Measurements from ENCODE around the gene PRM3.

The PRM3 gene

GRCh38 chr16:11259655-11260595, 13.5 kb downstream of the PRM3 start:
- no peak overlapping the region for H3K27ac Mint-ChIP-seq
- DNase-seq (ENCODE audit: low spot score in 2 of 2) = no peak
- ATAC-seq = no peak
- H3K9me3 Mint-ChIP-seq = no peaks in the 10 kb centered on the region
- no peak overlapping the region for H3K4me3 Mint-ChIP-seq
- H3K4me1 Mint-ChIP-seq = peaks cover 49% of the 10 kb centered on the region
- H3K36me3 Mint-ChIP-seq = peaks cover 30% of the 10 kb centered on the region

- ATAC-seq = no peak
- DNase-seq (ENCODE audit: low spot score in 2 of 2) = peak in 1 of 2 donors; percentile 68
Measured at GRCh38 chr16:11258553-11259492, 14.6 kb downstream of the PRM3 start.

GRCh38 chr16:11257131-11257938, 16.1 kb downstream of the PRM3 start:
- peaks cover 51% of the 10 kb centered on the region for H3K36me3 Mint-ChIP-seq
- H3K9me3 Mint-ChIP-seq = no peaks in the 10 kb centered on the region
- peaks cover 42% of the 10 kb centered on the region for H3K4me1 Mint-ChIP-seq
- H3K27ac Mint-ChIP-seq = peak overlapping the region; percentile 98
- H3K4me3 Mint-ChIP-seq = peak overlapping the region; percentile 95
- ATAC-seq = peak; percentile 29
- DNase-seq (ENCODE audit: low spot score in 2 of 2) = peak in 1 of 2 donors; percentile 83

More at GRCh38 chr16:11258553-11259492, 14.6 kb downstream of the PRM3 start:
- Mint-ChIP-seq H3K36me3 (peaks cover 41% of the 10 kb centered on the region), H3K9me3 (no peaks in the 10 kb centered on the region), H3K4me1 (peaks cover 41% of the 10 kb centered on the region), H3K4me3 (peak overlapping the region; percentile 95), H3K27ac (peak overlapping the region; percentile 69)

DNA sequence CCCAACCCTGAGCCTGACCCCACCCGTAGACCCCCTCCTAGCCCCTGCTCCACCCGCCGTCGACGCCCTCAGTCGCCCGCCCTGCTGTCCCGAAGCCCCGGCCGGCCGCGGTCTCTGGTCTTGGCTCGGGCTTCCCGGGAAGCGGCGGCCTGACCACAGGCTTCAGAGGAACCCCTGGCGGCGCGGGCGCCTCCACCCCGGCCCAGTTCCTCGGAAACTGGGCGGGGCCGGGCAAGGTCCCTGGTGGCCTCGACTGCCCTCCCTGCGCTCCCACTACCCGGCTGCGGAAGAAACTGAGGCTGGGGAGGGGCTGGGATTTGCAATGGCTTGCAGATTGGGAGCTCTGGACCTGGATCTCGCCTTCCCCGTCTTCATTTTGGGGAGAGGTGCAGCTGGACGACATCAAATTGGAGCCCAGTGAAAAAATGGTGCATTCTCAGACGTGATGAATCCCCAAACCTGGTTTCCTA, 16.7 kb downstream of the PRM3 start:
- Mint-ChIP-seq H3K36me3 (peaks cover 58% of the 10 kb centered on the region), H3K27ac (peak overlapping the region; percentile 98), H3K9me3 (no peaks in the 10 kb centered on the region), H3K4me1 (peaks cover 49% of the 10 kb centered on the region), H3K4me3 (peak overlapping the region; percentile 95)
- ATAC-seq = no peak
- DNase-seq (ENCODE audit: low spot score in 2 of 2) = no peak

DNA sequence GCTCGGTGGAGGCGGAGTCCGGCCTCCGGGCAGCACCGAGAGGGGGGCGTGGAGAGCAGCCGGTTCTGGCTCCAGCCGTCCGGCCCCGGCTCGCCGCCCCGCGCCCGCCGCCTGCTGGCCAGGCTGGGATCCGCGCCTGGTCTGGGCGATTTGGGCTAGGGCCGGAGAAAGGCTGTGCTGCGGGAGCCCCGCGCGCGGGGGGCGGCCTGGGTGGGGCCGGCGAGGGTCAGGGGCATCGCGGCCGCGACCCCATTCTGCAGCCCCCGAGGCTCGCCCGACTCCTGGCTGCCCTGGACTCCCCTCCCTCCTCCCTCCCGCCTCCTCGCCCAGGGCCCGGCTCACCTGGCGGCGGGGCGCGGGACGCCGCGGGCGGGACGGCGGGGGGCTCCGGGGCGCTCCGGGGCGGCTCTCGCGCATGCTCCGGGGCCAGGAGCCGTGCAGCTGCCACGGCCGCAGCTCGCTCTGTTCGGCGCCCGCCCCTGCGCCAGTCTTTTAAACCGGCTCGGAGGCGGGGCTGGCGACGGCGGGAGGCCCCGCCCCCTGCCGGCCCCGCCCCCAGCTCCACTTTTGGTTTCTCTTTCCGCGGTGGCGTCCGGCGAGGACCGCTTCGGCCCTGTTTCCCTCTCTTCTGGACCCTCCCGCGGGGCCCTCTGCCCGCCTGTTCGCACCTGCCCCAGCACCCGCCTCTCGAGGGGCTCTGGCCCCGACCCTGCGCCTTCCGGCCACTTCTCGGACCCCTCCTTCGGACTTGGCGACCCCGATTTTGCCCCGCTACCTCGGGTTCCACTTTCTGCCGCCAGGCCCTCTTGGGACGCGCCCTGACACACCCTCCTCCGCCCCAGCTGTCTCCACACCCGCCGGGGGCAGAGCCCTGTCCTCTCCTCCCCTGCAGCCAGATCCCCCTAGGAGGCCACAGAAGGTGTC, 17.4 kb downstream of the PRM3 start, which contains the start of gene SOCS1:
TSS of gene SOCS1 (minus strand) at position 468 of the 924 bp plus-strand sequence. CDS start 726 bp downstream, outside the sequence.
- Mint-ChIP-seq H3K27ac (peak within 1 kb of the TSS; percentile 99), H3K4me3 (peak within 1 kb of the TSS; percentile 95), H3K9me3 (no peaks in the 10 kb centered on the region), H3K36me3 (peaks cover 65% of the 10 kb centered on the region), H3K4me1 (peaks cover 56% of the 10 kb centered on the region)
- DNase-seq (ENCODE audit: low spot score in 2 of 2) = peak; percentile 95 to 97
- peak; percentile 76 for ATAC-seq

DNA sequence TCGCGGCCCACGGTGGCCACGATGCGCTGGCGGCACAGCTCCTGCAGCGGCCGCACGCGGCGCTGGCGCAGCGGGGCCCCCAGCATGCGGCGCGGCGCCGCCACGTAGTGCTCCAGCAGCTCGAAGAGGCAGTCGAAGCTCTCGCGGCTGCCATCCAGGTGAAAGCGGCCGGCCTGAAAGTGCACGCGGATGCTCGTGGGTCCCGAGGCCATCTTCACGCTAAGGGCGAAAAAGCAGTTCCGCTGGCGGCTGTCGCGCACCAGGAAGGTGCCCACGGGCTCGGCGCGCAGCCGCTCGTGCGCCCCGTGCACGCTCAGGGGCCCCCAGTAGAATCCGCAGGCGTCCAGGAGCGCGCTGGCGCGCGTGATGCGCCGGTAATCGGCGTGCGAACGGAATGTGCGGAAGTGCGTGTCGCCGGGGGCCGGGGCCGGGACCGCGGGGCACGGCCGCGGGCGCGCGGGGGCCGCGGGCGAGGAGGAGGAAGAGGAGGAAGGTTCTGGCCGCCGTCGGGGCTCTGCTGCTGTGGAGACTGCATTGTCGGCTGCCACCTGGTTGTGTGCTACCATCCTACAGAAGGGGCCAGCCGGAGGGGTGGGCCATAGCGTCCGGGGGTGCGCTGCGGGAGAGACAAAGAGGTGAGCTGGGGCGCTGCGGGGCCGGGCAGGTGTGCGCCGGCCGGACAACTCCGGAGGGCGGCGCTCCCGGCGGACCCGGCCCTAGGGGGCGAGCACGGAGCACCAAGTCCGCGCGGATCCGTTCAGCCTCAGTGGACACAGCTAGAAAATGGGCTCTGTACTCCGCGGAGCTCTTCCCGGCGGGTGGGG, 18.3 kb downstream of the PRM3 start:
- peak in 1 of 2 donors; percentile 52 for DNase-seq (ENCODE audit: low spot score in 2 of 2)
- H3K4me1 Mint-ChIP-seq = peaks cover 64% of the 10 kb centered on the region
- H3K27ac Mint-ChIP-seq = peak overlapping the region; percentile 99
- no peak for ATAC-seq
- no peaks in the 10 kb centered on the region for H3K9me3 Mint-ChIP-seq
- peaks cover 73% of the 10 kb centered on the region for H3K36me3 Mint-ChIP-seq
- peak overlapping the region; percentile 95 for H3K4me3 Mint-ChIP-seq

GRCh38 chr16:11253995-11254912, 19.2 kb downstream of the PRM3 start:
- Mint-ChIP-seq H3K9me3 (no peaks in the 10 kb centered on the region), H3K27ac (peak overlapping the region; percentile 99), H3K4me1 (peaks cover 66% of the 10 kb centered on the region), H3K36me3 (peaks cover 82% of the 10 kb centered on the region), H3K4me3 (peak overlapping the region; percentile 95)
- peak in 1 of 2 donors; percentile 74 for DNase-seq (ENCODE audit: low spot score in 2 of 2)
- ATAC-seq = no peak

DNA sequence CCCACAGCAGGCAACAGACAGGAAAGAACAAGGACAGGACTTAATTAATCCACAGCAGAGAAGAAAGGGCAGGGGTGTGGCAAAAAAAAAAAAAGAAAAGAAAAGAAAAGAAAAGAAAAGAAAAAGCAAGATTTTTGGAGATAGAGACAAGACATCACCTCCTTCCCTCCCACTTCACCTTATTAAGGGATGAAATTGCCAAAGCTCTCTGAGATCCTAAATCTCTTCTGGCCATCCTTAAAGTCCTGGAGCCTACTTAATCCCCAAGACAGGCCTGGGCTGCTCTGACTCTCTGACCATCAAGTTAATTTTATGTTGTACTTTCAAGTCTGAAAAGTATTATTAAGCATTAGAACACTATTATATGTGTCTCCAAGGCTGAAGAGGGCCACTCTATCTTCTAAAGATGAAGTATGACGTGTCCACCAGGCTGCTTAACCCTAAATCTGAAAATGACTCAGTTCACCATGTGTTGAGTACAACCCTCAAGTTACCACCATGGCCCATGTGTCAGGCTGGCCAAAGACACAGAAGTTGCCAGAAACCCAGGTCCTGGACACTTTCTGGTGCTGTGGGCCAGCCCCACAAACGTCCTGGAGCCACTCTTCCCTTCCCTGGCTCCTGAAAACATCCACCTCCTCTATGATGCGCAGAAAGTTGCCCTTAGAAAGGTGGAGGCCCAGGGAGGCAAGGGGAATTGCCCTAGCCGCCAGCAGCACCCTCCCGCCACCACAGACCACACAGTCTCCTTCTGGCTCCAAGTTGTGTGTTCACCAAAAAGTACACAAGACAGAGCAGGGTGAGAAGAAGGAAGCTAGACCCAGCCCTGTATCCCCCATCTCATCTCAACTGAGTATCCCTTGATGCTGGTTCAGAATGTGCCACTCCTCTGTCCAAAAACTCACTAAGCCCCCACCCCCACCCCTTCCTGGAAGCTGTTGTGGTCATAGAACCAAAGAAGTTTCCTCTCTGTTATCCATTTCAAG, 20.1 kb downstream of the PRM3 start:
- DNase-seq (ENCODE audit: low spot score in 2 of 2) (peak in 1 of 2 donors; percentile 85), ATAC-seq (peak; percentile 60)

DNA sequence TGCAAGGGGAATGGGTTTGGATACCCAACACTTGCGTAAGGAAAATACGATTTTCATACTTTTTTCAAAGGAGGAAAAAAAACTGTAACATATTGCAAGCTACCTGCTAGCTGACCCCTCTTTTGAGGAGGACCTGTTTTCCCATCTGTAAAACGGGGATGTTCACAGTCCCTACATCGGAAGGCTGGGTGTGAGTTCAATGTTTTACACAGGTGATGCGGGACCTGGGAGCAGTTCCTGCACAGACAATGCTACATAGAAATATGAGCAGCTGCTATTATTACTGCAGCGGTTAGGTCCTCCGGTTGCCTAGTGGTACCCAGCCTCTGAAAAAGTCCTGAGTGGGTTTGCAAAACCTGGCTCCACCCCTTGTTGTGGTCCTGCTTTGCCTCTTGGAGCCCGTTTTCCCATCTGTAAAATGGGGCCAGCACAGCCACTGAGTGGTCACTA, 20.9 kb downstream of the PRM3 start:
- Mint-ChIP-seq H3K36me3 (peaks cover 97% of the 10 kb centered on the region), H3K4me3 (peak overlapping the region; percentile 95), H3K9me3 (no peaks in the 10 kb centered on the region), H3K4me1 (peaks cover 60% of the 10 kb centered on the region), H3K27ac (peak overlapping the region; percentile 99)
- ATAC-seq = no peak
- DNase-seq (ENCODE audit: low spot score in 2 of 2) = peak in 1 of 2 donors; percentile 73

More for the DNA sequence above, 20.1 kb downstream of the PRM3 start:
- peak overlapping the region; percentile 99 for H3K27ac Mint-ChIP-seq
- peak overlapping the region; percentile 95 for H3K4me3 Mint-ChIP-seq
- peaks cover 92% of the 10 kb centered on the region for H3K36me3 Mint-ChIP-seq
- no peaks in the 10 kb centered on the region for H3K9me3 Mint-ChIP-seq
- peaks cover 61% of the 10 kb centered on the region for H3K4me1 Mint-ChIP-seq

GRCh38 chr16:11251525-11252481, 21.6 kb downstream of the PRM3 start:
- DNase-seq (ENCODE audit: low spot score in 2 of 2) = peak; percentile 63 to 89
- peaks cover 60% of the 10 kb centered on the region for H3K4me1 Mint-ChIP-seq
- H3K27ac Mint-ChIP-seq = peak overlapping the region; percentile 99
- H3K4me3 Mint-ChIP-seq = peak overlapping the region; percentile 95
- no peaks in the 10 kb centered on the region for H3K9me3 Mint-ChIP-seq
- peak; percentile 31 for ATAC-seq
- H3K36me3 Mint-ChIP-seq = peaks cover 97% of the 10 kb centered on the region

Measured in stimulated activated effector memory CD8-positive, alpha-beta T cell treated with anti-CD3 and anti-CD28 coated beads, Interleukin-12 subunit alpha, Interleukin-12 subunit beta, amount 100 ng/mL, for 72 hours (primary cell).